Astrocyte (in vitro differentiated cells and primary cell): ENCODE measurements around the gene CRYBA2. TPM values are rescaled to one million over a fixed set of nuclear protein-coding genes. Genes with fewer than 3 reads are reported as not detected.

Experiments used
- DNase-seq: peaks from one replicate; pipeline ENCODE4 v3.0.0-alpha.2; 2010; ENCODE audit warnings: low read depth
- FAIRE-seq: peaks from 2 replicates; lab custom pipeline; 2011; peaks lifted over from hg19 to GRCh38; lab: Jason Lieb, UNC
- H2AFZ ChIP-seq: 2 replicates; pipeline ENCODE4 v1.6.0; 2012; ENCODE audit warnings: low read depth, low read length, inconsistent platforms
- H3K27ac ChIP-seq: 2 replicates; pipeline ENCODE4 v1.5.1; 2011; ENCODE audit warnings: low read depth, low read length, inconsistent platforms
- H3K27me3 ChIP-seq: 2 replicates; pipeline ENCODE4 v1.6.0; 2011; ENCODE audit warnings: low read length, inconsistent platforms; ENCODE audit not compliant: insufficient read depth
- H3K36me3 ChIP-seq: 2 replicates; pipeline ENCODE4 v1.5.1; 2011; ENCODE audit warnings: low read length, inconsistent platforms; ENCODE audit not compliant: insufficient read depth
- H3K4me1 ChIP-seq: 2 replicates; pipeline ENCODE4 v1.5.1; 2011; ENCODE audit warnings: low read length, inconsistent platforms; ENCODE audit not compliant: insufficient read depth
- H3K4me2 ChIP-seq: 2 replicates; pipeline ENCODE4 v1.6.0; 2012; ENCODE audit warnings: low read length, inconsistent platforms
- H3K4me3 ChIP-seq: 2 replicates; pipeline ENCODE4 v1.5.1; 2011; ENCODE audit warnings: low read depth, mild to moderate bottlenecking, low read length, inconsistent platforms; ENCODE audit not compliant: insufficient read depth
- H3K79me2 ChIP-seq: 2 replicates; pipeline ENCODE4 v1.6.0; 2012; ENCODE audit warnings: mild to moderate bottlenecking, low read length, inconsistent platforms; ENCODE audit not compliant: insufficient read depth
- H3K9ac ChIP-seq: 2 replicates; pipeline ENCODE4 v1.6.0; 2012; ENCODE audit warnings: mild to moderate bottlenecking, low read length, inconsistent platforms
- H3K9me3 ChIP-seq: 2 replicates; pipeline ENCODE4 v1.5.1; 2012; ENCODE audit warnings: low read depth, mild to moderate bottlenecking, low read length, inconsistent platforms; ENCODE audit not compliant: insufficient read depth
- H4K20me1 ChIP-seq: 2 replicates; pipeline ENCODE4 v1.6.0; 2012; ENCODE audit warnings: low read length, inconsistent platforms; ENCODE audit not compliant: insufficient read depth
- H3K27ac Mint-ChIP-seq: one replicate; pipeline ENCODE4 v1.8.0; 2021; ENCODE audit warnings: mild to moderate bottlenecking, mixed read lengths; ENCODE audit not compliant: unreplicated experiment
- H3K27me3 Mint-ChIP-seq: one replicate; pipeline ENCODE4 v1.8.0; 2021; ENCODE audit warnings: low read depth, mixed read lengths; ENCODE audit not compliant: unreplicated experiment
- H3K36me3 Mint-ChIP-seq: one replicate; pipeline ENCODE4 v1.8.0; 2021; ENCODE audit warnings: low read depth, mixed read lengths; ENCODE audit not compliant: unreplicated experiment
- H3K4me1 Mint-ChIP-seq: one replicate; pipeline ENCODE4 v1.8.0; 2021; ENCODE audit warnings: low read depth, mixed read lengths; ENCODE audit not compliant: unreplicated experiment
- H3K4me3 Mint-ChIP-seq: one replicate; pipeline ENCODE4 v1.8.0; 2021; ENCODE audit warnings: mild to moderate bottlenecking, moderate library complexity, mixed read lengths; ENCODE audit not compliant: unreplicated experiment
- H3K9me3 Mint-ChIP-seq: one replicate; pipeline ENCODE4 v1.8.0; 2021; ENCODE audit warnings: mild to moderate bottlenecking, mixed read lengths; ENCODE audit not compliant: unreplicated experiment
- CTCF ChIP-seq: IDR thresholded peaks from 2 replicates; pipeline ENCODE4 v1.5.1; 2011; ENCODE audit warnings: low read depth, mild to moderate bottlenecking, inconsistent platforms, low read length, moderate library complexity; ENCODE audit not compliant: insufficient read depth
- EZH2 ChIP-seq: IDR thresholded peaks from 2 replicates; pipeline ENCODE4 v1.6.1; 2012; ENCODE audit warnings: mild to moderate bottlenecking, low read length, inconsistent platforms; ENCODE audit not compliant: insufficient read depth
- total RNA-seq: library from RNA; stranded (reverse); gene quantifications from 2 replicates; pipeline ENCODE4 v1.2.1, GENCODE V29; 2021

CRYBA2 gene
- total RNA-seq, 1 donor from 2014 or later, result not detected

GRCh38 chr2:219021591-219021990, 28.4 kb upstream of the CRYBA2 start:
- Mint-ChIP-seq H3K27me3 (peaks cover 77% of the 10 kb centered on the region), H3K9me3 (peaks cover 1% of the 10 kb centered on the region), H3K27ac (no peak overlapping the region), H3K4me3 (no peak overlapping the region), H3K4me1 (no peaks in the 10 kb centered on the region), H3K36me3 (no peaks in the 10 kb centered on the region)
- Histone ChIP-seq H3K27ac (no peak overlapping the region), H3K9ac (no peak overlapping the region), H3K27me3 (peaks cover 18% of the 10 kb centered on the region), H3K79me2 (no peaks in the 10 kb centered on the region), H3K4me3 (no peak overlapping the region), H3K4me1 (no peaks in the 10 kb centered on the region), H3K36me3 (no peaks in the 10 kb centered on the region), H2AFZ (no peak overlapping the region), H4K20me1 (no peaks in the 10 kb centered on the region), H3K4me2 (no peak overlapping the region), H3K9me3 (no peaks in the 10 kb centered on the region)
- no peak for FAIRE-seq
- DNase-seq, result no peak
- TF ChIP-seq EZH2 (no peak), CTCF (no peak)

- H3K27ac ChIP-seq, result no peak overlapping the region
- no peak overlapping the region for H3K4me3 Mint-ChIP-seq
- H3K79me2 ChIP-seq, result no peaks in the 10 kb centered on the region
- TF ChIP-seq EZH2, result no peak
- no peak for TF ChIP-seq CTCF
- no peak overlapping the region for H3K4me2 ChIP-seq
- H3K9ac ChIP-seq, result no peak overlapping the region
- H3K27ac Mint-ChIP-seq, result no peak overlapping the region
- no peaks in the 10 kb centered on the region for H3K36me3 Mint-ChIP-seq
- H4K20me1 ChIP-seq, result no peaks in the 10 kb centered on the region
- H3K4me1 ChIP-seq, result no peaks in the 10 kb centered on the region
- H3K27me3 Mint-ChIP-seq, result peaks cover 75% of the 10 kb centered on the region
- H2AFZ ChIP-seq, result no peak overlapping the region
- no peak overlapping the region for H3K4me3 ChIP-seq
- DNase-seq, result no peak
- H3K27me3 ChIP-seq, result peaks cover 18% of the 10 kb centered on the region
- peaks cover 4% of the 10 kb centered on the region for H3K9me3 Mint-ChIP-seq
- H3K9me3 ChIP-seq, result no peaks in the 10 kb centered on the region
- H3K4me1 Mint-ChIP-seq, result no peaks in the 10 kb centered on the region
- no peaks in the 10 kb centered on the region for H3K36me3 ChIP-seq
- FAIRE-seq, result no peak
Observed at GRCh38 chr2:219020604-219021365, 27.6 kb upstream of the CRYBA2 start.

GRCh38 chr2:219019436-219019835, 26.2 kb upstream of the CRYBA2 start:
- no peaks in the 10 kb centered on the region for H4K20me1 ChIP-seq
- H3K9ac ChIP-seq, result no peak overlapping the region
- no peaks in the 10 kb centered on the region for H3K4me1 ChIP-seq
- TF ChIP-seq EZH2 (no peak), CTCF (no peak)
- no peak overlapping the region for H3K4me2 ChIP-seq
- H3K79me2 ChIP-seq, result no peaks in the 10 kb centered on the region
- H3K27ac Mint-ChIP-seq, result no peak overlapping the region
- peaks cover 19% of the 10 kb centered on the region for H3K27me3 ChIP-seq
- DNase-seq, result no peak
- no peak overlapping the region for H3K27ac ChIP-seq
- no peaks in the 10 kb centered on the region for H3K4me1 Mint-ChIP-seq
- no peak overlapping the region for H2AFZ ChIP-seq
- H3K4me3 ChIP-seq, result no peak overlapping the region
- peaks cover 75% of the 10 kb centered on the region for H3K27me3 Mint-ChIP-seq
- FAIRE-seq, result no peak
- no peaks in the 10 kb centered on the region for H3K36me3 Mint-ChIP-seq
- peaks cover 4% of the 10 kb centered on the region for H3K9me3 Mint-ChIP-seq
- no peaks in the 10 kb centered on the region for H3K9me3 ChIP-seq
- H3K4me3 Mint-ChIP-seq, result no peak overlapping the region
- H3K36me3 ChIP-seq, result no peaks in the 10 kb centered on the region
